HG02623 (cell line): Measurements from ENCODE around the gene DCDC2.
"Not testable (repeated sequence)": the region's sequence is repeated elsewhere in the genome, so short reads cannot be mapped to it uniquely, and the experiment has no call there.

Experiments used
- ATAC-seq: cut with Tn5 transposase; IDR thresholded peaks from one replicate; pipeline ENCODE4 v1.9.1; 2021; ENCODE audit warnings: moderate library complexity; ENCODE audit not compliant: unreplicated experiment

The DCDC2 gene

DNA sequence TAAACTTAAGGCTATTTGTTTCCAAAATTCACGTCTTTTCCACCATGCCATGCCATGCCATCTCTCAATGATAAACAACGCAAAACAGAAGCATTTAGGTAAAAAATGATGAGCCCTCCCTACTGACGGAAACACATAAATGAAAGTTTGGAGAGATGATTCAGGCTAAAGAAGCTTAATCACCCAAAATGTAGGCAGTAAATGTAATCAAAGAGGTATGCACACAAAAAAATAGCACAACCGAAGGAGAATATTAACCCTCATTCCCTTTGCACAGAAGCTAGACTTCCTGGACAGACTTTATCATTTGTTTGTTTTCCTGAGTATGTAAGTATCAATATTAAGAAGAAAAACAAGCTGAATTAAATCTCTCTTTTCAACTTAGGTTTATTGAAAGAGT, 28.8 kb downstream of the DCDC2 start:
- ATAC-seq: no peak

- no peak for ATAC-seq
These were observed 30.1 kb downstream of the DCDC2 start for GRCh38 chr6:24327756-24328155.

DNA sequence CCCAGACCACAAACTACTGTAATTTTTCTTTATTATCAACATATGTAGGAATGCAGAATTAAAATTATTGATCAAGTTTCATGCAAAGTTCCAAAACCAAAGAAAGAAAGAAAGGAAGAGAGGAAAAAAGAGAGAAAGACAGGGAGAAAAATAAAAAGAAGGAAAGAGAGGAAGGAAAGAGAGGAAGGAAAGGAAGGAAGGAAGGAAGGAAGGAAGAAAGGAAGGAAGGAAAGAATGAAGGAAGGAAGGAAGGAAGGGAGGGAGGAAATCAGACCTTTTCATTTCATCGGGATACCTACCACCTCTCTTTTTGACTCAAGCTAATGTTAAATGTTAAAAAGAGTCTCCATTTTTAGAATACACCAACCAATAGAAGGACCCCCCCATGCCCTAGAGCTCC, 31.9 kb downstream of the DCDC2 start:
- ATAC-seq: no peak

DNA sequence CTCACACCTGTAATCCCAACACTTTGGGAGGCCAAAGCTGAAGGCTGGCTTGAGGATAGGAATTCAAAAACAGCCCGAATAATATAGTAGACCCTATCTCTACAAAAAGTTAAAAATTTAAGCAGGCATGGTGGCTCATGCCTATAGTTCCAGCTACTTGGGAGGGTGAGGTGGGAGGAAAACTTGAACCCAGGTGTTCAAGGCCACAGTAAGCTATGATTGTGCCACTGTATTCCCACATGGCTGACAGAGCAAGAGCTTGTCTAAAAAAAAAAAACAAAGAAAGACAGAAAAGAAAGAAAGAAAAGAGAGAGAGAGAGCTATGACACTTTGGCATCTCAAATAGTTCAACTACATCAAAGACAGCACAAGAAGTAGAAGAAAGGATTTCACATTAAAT, 33.2 kb downstream of the DCDC2 start:
- no peak for ATAC-seq

GRCh38 chr6:24323632-24324337, 34.1 kb downstream of the DCDC2 start:
- no peak for ATAC-seq

DNA sequence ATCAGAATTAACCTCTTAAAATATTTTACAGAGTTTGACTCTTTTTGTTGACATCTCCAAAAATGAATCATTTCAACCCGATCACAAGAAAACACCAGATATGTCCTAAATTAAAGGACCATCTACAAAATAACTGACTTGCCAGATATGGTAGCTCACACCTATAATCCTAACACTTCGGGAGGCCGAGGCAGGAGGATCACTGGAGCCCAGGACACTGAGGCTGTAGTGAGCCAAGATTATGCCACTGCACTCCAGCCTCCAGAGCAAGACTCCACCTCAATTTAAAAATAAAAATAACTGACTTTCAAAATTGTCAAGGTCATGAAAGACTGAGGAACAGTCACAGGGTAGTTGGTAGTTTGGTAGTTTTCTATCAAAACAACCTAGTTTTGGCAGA, 34.9 kb downstream of the DCDC2 start:
- no peak for ATAC-seq

GRCh38 chr6:24322446-24322845, 35.4 kb downstream of the DCDC2 start:
- ATAC-seq: not testable (repeated sequence)

GRCh38 chr6:24321538-24322162, 36.2 kb downstream of the DCDC2 start:
- ATAC-seq: no peak

- ATAC-seq: no peak
These were observed 44.4 kb downstream of the DCDC2 start for GRCh38 chr6:24313251-24314141.

DNA sequence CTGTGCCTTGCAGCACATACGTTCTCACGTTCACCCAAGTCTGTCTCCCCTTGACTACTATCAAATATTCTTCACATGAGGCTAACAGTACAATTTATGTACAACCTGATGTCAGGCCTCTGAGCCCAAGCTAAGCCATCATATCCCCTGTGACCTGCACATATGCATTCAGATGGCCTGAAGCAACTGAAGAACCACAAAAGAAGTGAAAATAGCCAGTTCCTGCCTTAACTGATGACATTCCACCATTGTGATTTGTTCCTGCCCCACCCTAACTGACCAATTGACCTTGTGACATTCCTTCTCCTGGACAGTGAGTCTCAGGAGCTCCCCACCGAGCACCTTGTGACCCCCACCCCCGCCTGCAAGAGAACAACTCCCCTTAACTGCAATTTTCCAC, 46.1 kb downstream of the DCDC2 start:
- ATAC-seq: not testable (repeated sequence)

GRCh38 chr6:24307881-24308280, 50.0 kb downstream of the DCDC2 start:
- no peak for ATAC-seq

GRCh38 chr6:24306936-24307335, 50.9 kb downstream of the DCDC2 start:
- ATAC-seq: no peak

GRCh38 chr6:24306038-24306437, 51.8 kb downstream of the DCDC2 start:
- ATAC-seq: no peak

GRCh38 chr6:24296944-24297343, 60.9 kb downstream of the DCDC2 start:
- no peak for ATAC-seq

DNA sequence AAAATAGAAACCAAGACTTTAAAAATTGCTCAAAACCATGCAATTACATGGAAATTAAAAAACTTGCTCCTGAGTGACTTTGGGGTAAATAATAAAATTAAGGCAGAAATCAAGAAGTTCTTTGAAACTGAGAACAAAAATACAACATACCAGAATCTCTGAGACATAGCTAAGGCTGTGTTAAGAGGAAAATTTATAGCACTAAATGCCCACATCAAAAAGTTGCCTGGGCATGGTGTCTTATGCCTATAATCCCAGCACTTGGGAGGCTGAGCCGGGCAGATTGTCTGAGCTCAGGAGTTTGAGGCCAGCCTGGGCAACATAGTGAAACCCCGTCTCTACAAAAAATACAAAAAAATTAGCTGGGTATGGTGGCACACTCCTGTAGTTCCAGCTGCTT, 64.0 kb downstream of the DCDC2 start:
- not testable (repeated sequence) for ATAC-seq

- ATAC-seq: no peak
These were observed 70.6 kb downstream of the DCDC2 start for GRCh38 chr6:24287239-24287638.

- ATAC-seq: no peak
These were observed 73.9 kb downstream of the DCDC2 start for GRCh38 chr6:24284006-24284405.

DNA sequence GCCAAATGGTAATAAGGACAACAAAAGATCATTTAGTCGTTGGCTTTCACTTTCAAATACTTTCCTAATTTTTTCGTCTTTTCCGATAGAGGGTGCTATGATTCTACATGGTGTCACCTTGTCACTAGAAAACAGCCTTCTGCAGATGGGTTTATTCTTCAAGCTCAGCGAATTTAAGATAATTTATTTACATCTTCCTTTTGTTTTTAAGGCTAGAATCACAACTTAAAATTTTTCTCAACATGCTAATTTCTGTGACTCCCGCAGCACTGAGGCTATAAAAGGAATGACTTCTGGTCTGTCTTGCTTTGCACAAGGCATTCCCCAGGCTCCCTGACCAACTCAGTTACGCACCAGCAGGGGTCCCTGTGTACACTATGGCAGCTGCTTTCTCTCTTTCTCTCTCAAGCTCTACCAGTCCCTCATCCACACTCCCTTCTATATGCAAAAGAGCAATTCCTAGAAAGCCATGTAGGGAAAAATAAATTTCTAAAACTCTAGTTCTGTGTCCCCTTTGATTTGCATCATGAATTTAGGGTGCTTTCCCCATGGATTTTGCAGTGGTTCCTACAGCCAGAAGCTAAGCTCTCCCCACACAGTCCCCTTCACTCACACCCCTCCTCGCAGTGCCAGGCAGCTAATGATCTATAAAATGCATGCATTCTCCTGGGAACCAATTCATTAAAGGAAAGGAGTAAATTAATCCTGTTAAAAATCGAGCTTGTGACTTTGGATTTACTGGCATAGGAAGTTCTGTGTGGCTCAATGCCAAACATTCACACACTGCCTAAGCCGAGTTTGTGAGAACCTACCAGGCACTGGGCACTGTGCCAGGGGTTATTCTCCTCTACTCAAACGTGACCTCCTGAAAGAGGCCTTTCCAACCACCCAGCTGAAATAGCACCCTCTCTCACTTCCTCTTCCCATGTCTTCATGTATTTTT, 74.5 kb downstream of the DCDC2 start:
- peak; percentile 78 for ATAC-seq

DNA sequence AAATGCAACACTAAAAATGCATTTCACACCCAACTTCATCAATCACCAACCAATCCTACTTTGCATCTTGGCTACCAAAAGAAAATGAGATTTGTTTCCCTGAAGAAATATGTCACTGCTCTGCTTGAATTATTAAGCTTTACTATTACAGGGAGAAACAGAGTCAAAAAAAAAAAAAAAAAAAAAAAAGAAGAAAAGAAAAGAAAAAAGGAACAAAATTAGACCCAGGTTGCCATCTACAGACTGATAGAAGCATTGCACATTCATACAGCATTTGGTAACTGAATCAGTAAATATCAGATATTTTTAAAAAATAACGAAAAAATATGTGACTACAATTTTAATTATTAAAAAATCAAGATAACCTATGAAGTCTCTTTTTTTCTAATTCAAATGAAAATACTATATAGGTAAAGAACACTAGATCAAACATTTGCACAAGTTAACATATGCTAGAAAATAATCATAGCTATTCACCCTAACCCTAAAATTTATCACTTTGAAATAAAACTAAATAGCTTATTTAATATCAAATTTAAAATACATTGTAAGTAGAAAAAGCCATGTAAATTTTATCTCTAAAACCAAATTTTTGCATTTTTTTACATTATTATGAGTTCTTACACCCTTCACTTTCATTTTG, 83.3 kb downstream of the DCDC2 start:
- no peak for ATAC-seq
